Ishikawa (cell line): ENCODE data around the gene PRKN.

ENCODE experiments used
- RAD21 ChIP-seq: IDR thresholded peaks from 2 replicates; pipeline ENCODE4 v1.6.1; 2012; ENCODE audit warnings: low read depth
- TF ChIP-seq, protein P1 (sequence below): IDR thresholded peaks from 2 replicates; pipeline ENCODE4 v1.6.1; 2012

DNA sequence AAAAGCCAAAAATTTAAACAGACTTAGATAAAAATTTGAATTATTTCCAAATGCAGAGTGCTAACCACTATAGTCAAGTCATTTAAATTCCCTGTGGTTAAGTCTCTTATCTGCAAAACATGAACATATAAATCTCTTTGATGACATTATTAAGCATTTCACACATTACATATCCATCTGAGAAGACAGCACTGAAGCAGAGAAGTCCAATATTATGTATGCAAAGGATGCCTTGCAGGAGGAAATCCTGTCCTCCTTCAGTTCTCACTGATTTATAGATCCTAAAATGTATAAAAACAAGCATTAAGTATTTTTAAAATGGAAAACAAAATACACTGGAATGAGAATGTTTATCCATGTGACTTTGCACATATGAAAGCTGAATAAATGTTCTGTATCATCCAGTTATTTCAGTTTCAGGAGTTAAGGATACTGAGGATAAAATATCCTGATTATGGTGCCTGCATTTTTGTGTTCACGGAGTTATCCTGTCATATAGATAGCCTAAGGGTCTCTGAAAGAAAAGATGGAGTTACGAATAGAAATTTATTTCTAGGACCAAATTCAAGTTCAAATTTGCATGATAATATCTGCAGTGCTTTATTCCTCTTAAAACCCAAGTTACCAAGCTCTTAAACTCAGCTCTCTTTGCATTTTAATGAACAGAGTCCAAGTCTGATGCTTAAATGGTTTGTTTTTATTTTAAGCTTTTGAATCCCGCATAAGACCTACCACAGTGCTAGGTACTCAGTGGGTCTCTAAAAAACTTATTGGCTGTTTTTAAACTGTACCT is 145.4 kb downstream of the PRKN start:
- no peak for TF ChIP-seq RAD21
- TF ChIP-seq, protein P1, sequence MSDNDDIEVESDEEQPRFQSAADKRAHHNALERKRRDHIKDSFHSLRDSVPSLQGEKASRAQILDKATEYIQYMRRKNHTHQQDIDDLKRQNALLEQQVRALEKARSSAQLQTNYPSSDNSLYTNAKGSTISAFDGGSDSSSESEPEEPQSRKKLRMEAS = no peak
